Measurements from ENCODE around the gene GRM2.

DNA sequence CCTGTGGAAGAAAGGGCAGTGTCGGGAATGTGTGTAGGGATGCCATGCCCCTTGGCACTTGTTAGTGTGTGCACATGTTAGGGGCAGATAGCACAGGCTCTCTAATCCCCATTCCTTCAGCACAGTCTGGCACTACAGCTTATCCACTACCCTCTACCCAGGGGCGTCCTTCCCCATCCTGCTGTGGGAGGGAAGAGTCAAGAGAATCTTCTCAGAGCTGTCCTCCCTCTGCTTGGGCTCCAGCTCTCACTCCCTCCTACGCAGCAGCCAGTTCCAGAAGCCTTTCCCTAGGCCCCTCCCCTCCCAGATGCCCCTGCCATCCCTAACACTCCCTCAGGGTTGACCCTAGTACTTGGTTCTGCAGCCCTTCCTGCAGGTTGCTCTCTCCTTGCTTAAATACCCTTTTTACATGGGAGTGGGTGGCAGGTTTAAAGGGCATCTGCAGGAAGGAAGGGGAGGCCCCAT, 815 bp upstream of the GRM2 start:
- no peak for TF ChIP-seq CTCF (IDR thresholded peaks at IDR 0.05)
- TF ChIP-seq POLR2AphosphoS5 (IDR thresholded peaks at IDR 0.05), result no peak
